ENCODE results near the gene TEX22. TPM values are rescaled to one million over a fixed set of nuclear protein-coding genes. Genes with fewer than 3 reads are reported as not detected.

TEX22 gene
- total RNA-seq, 4 donors from 2014 or later: 0.22 to 0.81 (median 0.33) TPM; not detected in 1

DNA sequence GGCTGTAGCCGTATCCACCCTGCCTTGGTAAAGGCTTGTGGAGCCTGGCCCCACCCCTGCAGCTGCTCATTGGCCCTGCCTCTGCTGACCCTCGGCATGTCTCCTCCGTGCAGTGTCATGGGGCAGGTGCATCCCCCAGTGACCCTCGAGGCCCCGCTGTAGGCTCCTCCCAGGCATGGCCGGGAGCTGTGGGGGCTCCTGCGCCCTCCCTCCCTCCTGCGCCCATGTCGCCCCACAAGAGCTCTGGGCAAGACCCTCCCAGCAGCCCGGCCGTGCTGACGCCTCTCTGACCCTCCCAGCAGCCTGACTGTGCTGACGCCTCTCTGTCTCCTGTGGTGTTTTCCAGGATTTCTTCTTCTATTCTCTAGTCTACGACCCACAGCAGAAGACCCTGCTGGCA lies 55.5 kb downstream of the TEX22 start:
- 91 to 95% methylated on average over 12 to 13 of the region's 14 CpGs for WGBS, 2 donors
- Histone ChIP-seq H3K9me3 (no peaks in the 10 kb centered on the region), H3K4me1 (peaks cover 2% of the 10 kb centered on the region in 2 donors), H3K27ac (no peak overlapping the region), H3K27me3 (no peaks in the 10 kb centered on the region), H3K36me3 (peaks cover 33 to 41% of the 10 kb centered on the region in 2 donors), H3K4me3 (replicated peaks in 1 of 3) (no peak overlapping the region)
- intact Hi-C loops (cut with DNase I): no loop called here
- no peak for TF ChIP-seq POLR2A (IDR thresholded peaks at IDR 0.05)
- TF ChIP-seq, protein P1, sequence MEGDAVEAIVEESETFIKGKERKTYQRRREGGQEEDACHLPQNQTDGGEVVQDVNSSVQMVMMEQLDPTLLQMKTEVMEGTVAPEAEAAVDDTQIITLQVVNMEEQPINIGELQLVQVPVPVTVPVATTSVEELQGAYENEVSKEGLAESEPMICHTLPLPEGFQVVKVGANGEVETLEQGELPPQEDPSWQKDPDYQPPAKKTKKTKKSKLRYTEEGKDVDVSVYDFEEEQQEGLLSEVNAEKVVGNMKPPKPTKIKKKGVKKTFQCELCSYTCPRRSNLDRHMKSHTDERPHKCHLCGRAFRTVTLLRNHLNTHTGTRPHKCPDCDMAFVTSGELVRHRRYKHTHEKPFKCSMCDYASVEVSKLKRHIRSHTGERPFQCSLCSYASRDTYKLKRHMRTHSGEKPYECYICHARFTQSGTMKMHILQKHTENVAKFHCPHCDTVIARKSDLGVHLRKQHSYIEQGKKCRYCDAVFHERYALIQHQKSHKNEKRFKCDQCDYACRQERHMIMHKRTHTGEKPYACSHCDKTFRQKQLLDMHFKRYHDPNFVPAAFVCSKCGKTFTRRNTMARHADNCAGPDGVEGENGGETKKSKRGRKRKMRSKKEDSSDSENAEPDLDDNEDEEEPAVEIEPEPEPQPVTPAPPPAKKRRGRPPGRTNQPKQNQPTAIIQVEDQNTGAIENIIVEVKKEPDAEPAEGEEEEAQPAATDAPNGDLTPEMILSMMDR (IDR thresholded peaks at IDR 0.05): no peak
- DNase-seq: no peak

DNA sequence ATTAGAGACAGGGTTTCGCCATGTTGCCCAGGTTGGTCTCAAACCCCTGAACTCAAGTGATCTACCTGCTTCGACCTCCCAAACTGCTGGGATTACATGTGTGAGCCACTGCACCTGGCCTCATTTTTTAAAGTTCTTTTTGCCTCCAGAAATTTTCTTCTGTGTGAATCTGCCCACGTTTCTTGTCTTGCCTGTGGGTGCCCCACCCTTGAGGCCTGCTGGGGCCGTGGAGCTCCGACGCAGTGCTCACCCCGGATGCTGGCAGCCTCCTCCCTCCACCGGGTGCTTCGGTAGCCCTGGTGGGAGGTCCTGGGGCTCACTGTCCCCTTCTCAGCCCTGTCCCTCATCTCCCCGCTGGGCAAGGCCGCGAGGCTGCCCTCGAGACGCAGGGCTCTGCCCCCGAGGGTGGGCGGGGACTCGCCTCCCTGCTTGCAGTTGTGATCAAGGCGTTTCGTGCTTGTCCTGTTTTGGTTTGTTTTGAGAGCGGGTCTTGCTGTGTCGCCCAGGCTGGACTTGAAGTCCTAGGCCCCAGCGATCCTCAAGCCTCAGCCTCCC lies 56.8 kb downstream of the TEX22 start:
- DNase-seq: no peak
- Histone ChIP-seq H3K9me3 (no peaks in the 10 kb centered on the region), H3K4me1 (no peaks in the 10 kb centered on the region), H3K27me3 (no peaks in the 10 kb centered on the region), H3K36me3 (peaks cover 30 to 39% of the 10 kb centered on the region in 2 donors), H3K27ac (no peak overlapping the region), H3K4me3 (replicated peaks in 1 of 3) (no peak overlapping the region)
- TF ChIP-seq POLR2A (IDR thresholded peaks at IDR 0.05): no peak
- TF ChIP-seq, protein P1 (IDR thresholded peaks at IDR 0.05): no peak
- intact Hi-C loops (cut with DNase I): no loop called here
- 91% methylated on average over 21 to 22 of the region's 22 CpGs for WGBS, 2 donors

DNA sequence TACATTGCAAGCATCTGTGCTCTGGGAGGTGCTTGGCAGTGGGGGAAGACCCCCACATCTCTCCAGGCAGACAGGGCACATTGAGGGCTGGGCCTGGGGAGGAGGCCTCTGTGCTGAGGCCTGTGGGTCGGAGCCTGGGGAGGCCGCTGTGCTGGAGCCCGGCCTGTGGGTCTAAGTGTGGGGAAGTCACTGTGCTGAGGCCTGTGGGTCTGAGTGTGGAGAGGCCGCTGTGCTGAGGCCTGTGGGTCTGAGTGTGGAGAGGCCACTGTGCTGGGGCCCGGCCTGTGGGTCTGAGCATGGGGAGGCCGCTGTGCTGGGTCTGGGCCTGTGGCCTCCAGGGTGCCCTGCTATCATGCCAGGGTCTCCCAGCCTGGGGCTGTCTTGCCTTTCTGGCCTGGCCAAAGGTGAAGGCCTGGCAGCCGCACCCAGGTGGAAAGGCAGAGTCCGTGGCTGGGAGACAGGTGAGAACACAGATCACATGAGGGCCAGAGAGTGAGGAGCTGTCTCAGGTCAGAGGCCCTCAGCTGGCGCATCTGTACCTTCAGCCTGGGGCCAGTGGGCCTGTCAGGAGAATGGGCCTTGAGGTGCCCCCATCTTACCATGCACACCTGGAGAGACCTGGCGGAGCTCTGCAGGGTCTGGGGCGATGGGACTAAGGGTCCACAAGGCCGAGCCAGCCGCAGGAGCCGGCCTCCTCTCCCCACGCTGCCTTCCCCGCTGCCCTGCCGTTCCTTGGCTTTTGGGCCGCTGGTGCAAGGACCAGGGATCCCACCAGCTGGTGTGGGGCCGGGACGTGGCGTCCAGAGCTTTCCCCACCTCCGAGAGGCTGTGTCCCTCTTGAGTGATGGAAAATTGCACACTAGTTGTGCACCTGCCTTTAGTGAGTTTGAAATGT lies 57.7 kb downstream of the TEX22 start:
- no peaks in the 10 kb centered on the region for H3K27me3 ChIP-seq
- WGBS, 2 donors: 90 to 91% methylated on average over 19 to 20 of the region's 22 CpGs
- no peak overlapping the region for H3K4me3 ChIP-seq (replicated peaks in 1 of 3)
- H3K4me1 ChIP-seq: no peaks in the 10 kb centered on the region
- intact Hi-C loops (cut with DNase I): no loop called here
- no peak overlapping the region for H3K27ac ChIP-seq
- H3K9me3 ChIP-seq: no peaks in the 10 kb centered on the region
- H3K36me3 ChIP-seq: peaks cover 31 to 37% of the 10 kb centered on the region in 2 donors
- DNase-seq: no peak
- TF ChIP-seq, protein P1 (IDR thresholded peaks at IDR 0.05): no peak

DNA sequence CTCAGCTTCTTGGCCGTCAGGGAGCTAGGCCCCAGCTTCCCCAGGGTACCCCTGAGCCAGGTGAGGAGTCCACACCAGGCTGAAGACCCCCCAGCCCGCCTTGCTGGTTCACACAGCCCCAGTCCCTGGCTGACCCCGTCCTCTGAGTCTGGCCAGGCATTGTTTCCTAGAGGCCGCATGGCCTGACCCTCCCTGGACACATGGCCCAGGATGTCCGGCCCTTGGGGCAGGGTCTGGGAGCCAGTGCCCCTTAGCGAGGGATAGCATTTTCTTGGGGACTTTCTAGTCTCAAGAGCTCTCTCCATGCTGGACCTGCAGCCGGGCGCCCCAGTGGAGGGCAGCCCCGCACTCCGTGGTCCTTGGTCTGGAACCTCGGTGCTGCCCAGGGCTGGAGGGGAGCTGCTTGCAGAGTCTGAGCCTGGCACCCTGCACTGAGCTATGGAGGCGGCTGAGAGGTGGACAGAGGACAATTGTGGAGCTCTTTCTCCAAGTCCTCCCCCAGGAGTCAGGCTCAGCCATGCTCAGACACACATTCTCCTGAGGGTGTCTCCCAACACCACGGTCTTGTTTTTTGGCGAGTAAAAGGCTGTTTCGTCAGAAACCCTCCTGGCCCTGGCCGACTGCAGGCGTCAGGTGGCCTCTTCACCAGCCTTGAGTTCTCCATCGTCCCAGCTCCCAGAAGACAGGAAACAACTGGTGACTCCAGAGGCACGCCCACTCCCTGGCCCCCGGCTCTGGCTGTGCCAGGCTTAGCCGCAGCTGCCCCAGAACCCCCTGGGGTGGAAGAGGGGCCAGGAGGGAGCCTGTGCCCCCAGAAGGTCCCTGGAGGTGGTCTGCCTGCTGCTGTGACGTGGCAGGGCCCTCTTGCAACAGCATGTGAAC lies 58.6 kb downstream of the TEX22 start:
- no peaks in the 10 kb centered on the region for H3K4me1 ChIP-seq
- no peak for DNase-seq
- H3K4me3 ChIP-seq (replicated peaks in 1 of 3): no peak overlapping the region
- no peaks in the 10 kb centered on the region for H3K9me3 ChIP-seq
- H3K27me3 ChIP-seq: no peaks in the 10 kb centered on the region
- intact Hi-C loops (cut with DNase I): no loop called here
- H3K36me3 ChIP-seq: peaks cover 38 to 41% of the 10 kb centered on the region in 2 donors
- 85 to 97% methylated on average over 6 to 14 of the region's 22 CpGs for WGBS, 2 donors
- TF ChIP-seq POLR2A (IDR thresholded peaks at IDR 0.05): no peak
- TF ChIP-seq, protein P1 (IDR thresholded peaks at IDR 0.05): no peak
- no peak overlapping the region for H3K27ac ChIP-seq
